ENCODE results near the gene FRMD1. TPM values are rescaled to one million over a fixed set of nuclear protein-coding genes. Genes with fewer than 3 reads are reported as not detected.

FRMD1 gene
- total RNA-seq, 1 experiment from 2014 or later: not detected

GRCh38 chr6:168045141-168045691, 33.8 kb downstream of the FRMD1 start:
- Histone ChIP-seq H3K27me3 (ENCODE audit: insufficient read depth, low read length) (no peaks in the 10 kb centered on the region), H3K9ac (ENCODE audit: low read length) (no peak overlapping the region), H3K4me3 (replicated peaks in 1 of 2; ENCODE audit: low read depth in 1 of 2, low read length in 2 of 2) (no peak overlapping the region), H3K9me3 (ENCODE audit: control insufficient read depth in 1 of 2, insufficient read depth in 1 of 2, low read depth in 1 of 2, low read length in 2 of 2) (no peaks in the 10 kb centered on the region), H4K20me1 (ENCODE audit: insufficient read depth) (no peaks in the 10 kb centered on the region), H3K36me3 (ENCODE audit: control insufficient read depth in 1 of 2, insufficient read depth in 2 of 2, low read length in 2 of 2) (no peaks in the 10 kb centered on the region), H2AFZ (ENCODE audit: low read depth, low read length, poor library complexity, severe bottlenecking) (no peak overlapping the region), H3K27ac (ENCODE audit: low read depth, low read length) (no peak overlapping the region), H3K79me2 (ENCODE audit: insufficient read depth, low read length) (no peaks in the 10 kb centered on the region), H3K9me2 (ENCODE audit: insufficient read depth) (no peaks in the 10 kb centered on the region), H3K4me1 (ENCODE audit: control insufficient read depth in 1 of 2, insufficient read depth in 2 of 2, low read length in 2 of 2) (no peaks in the 10 kb centered on the region), H3K4me2 (ENCODE audit: low read length) (no peak overlapping the region)
- DNase-seq (ENCODE audit: low read depth, low spot score) (no peak), ATAC-seq (peak; percentile 65)
- no peak for TF ChIP-seq POLR2A (IDR thresholded peaks at IDR 0.05; ENCODE audit: borderline replicate concordance, extremely low read depth, insufficient read depth, insufficient read length)
- no peak for TF ChIP-seq JUND (IDR thresholded peaks at IDR 0.05)
- TF ChIP-seq, protein P1, sequence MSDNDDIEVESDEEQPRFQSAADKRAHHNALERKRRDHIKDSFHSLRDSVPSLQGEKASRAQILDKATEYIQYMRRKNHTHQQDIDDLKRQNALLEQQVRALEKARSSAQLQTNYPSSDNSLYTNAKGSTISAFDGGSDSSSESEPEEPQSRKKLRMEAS (IDR thresholded peaks at IDR 0.05): no peak
- no peak for TF ChIP-seq TCF7L2 (IDR thresholded peaks at IDR 0.05; ENCODE audit: borderline replicate concordance, extremely low read depth, insufficient read depth, insufficient read length)
- TF ChIP-seq, protein P2, sequence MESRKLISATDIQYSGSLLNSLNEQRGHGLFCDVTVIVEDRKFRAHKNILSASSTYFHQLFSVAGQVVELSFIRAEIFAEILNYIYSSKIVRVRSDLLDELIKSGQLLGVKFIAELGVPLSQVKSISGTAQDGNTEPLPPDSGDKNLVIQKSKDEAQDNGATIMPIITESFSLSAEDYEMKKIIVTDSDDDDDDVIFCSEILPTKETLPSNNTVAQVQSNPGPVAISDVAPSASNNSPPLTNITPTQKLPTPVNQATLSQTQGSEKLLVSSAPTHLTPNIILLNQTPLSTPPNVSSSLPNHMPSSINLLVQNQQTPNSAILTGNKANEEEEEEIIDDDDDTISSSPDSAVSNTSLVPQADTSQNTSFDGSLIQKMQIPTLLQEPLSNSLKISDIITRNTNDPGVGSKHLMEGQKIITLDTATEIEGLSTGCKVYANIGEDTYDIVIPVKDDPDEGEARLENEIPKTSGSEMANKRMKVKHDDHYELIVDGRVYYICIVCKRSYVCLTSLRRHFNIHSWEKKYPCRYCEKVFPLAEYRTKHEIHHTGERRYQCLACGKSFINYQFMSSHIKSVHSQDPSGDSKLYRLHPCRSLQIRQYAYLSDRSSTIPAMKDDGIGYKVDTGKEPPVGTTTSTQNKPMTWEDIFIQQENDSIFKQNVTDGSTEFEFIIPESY (IDR thresholded peaks at IDR 0.05; ENCODE audit: extremely low read depth, insufficient replicate concordance, low read length): no peak
- no peak for TF ChIP-seq ATF3 (IDR thresholded peaks at IDR 0.05)
- no peak for TF ChIP-seq SRF (IDR thresholded peaks at IDR 0.05; ENCODE audit: low read depth)
- ChIA-PET CTCF (interaction anchor here (1.7 kb wide), 1 partner anchor 73 kb away, joined by 3 read pairs; no protein-coding TSS in a partner anchor), RAD21 (ENCODE audit: low non-redundant PET in 1 of 2, low total read pairs in 2 of 2, uncharacterized antibody in 2 of 2, unreplicated experiment in 2 of 2) (no interaction called here), POLR2A (no interaction called here)
- BruUV-seq (replicated peaks): no TSS peak
- intact Hi-C loops (cut with micrococcal nuclease): no loop called here

Data from HCT116 (cell line).